Ammon's horn (tissue), 1 donor: ENCODE measurements around the gene ATP1B4.

Experiments
- DNase-seq: peaks from one replicate; pipeline ENCODE4 v3.0.0-alpha.2; 2016; ENCODE audit warnings: low spot score

ATP1B4 gene

GRCh38 chrX:120377179-120377578 lies 15.3 kb downstream of the ATP1B4 start:
- no peak for DNase-seq

GRCh38 chrX:120377715-120378114 lies 15.8 kb downstream of the ATP1B4 start:
- DNase-seq, result no peak

GRCh38 chrX:120378570-120378969 lies 16.7 kb downstream of the ATP1B4 start:
- no peak for DNase-seq

- no peak for DNase-seq
Observed at GRCh38 chrX:120379937-120380681, 18.2 kb downstream of the ATP1B4 start.

- DNase-seq, result no peak
Observed at GRCh38 chrX:120380699-120381098, 18.8 kb downstream of the ATP1B4 start.

GRCh38 chrX:120401301-120401700 lies 39.4 kb downstream of the ATP1B4 start:
- no peak for DNase-seq

- DNase-seq, result no peak
Observed at GRCh38 chrX:120402369-120402768, 40.5 kb downstream of the ATP1B4 start.

- no peak for DNase-seq
Observed at GRCh38 chrX:120406638-120407037, 44.7 kb downstream of the ATP1B4 start.

- DNase-seq, result no peak
Observed at GRCh38 chrX:120408168-120408567, 46.3 kb downstream of the ATP1B4 start.

- DNase-seq, result no peak
Observed at GRCh38 chrX:120419463-120419862, 57.6 kb downstream of the ATP1B4 start.

GRCh38 chrX:120426599-120426998 lies 64.7 kb downstream of the ATP1B4 start:
- DNase-seq, result no peak

- no peak for DNase-seq
Observed at GRCh38 chrX:120428309-120428708, 66.4 kb downstream of the ATP1B4 start.

GRCh38 chrX:120429776-120430540 lies 68.1 kb downstream of the ATP1B4 start:
- no peak for DNase-seq
